ENCODE measurements around the gene ATAD2B.
"Not testable (repeated sequence)": the region's sequence is repeated elsewhere in the genome, so short reads cannot be mapped to it uniquely, and the experiment has no call there.

ATAD2B gene

GRCh38 chr2:23789012-23789411 is 137.9 kb downstream of the ATAD2B start:
- DNase-seq (ENCODE audit: low read depth in 3 of 3) = no peak

GRCh38 chr2:23788100-23788499 is 138.8 kb downstream of the ATAD2B start:
- no peak for DNase-seq (ENCODE audit: low read depth in 3 of 3)

GRCh38 chr2:23784971-23785370 is 142.0 kb downstream of the ATAD2B start:
- DNase-seq (ENCODE audit: low read depth in 3 of 3) = no peak

GRCh38 chr2:23782646-23783045 is 144.3 kb downstream of the ATAD2B start:
- no peak for DNase-seq (ENCODE audit: low read depth in 3 of 3)

- DNase-seq (ENCODE audit: low read depth in 3 of 3) = no peak
Measured at GRCh38 chr2:23782126-23782525, 144.8 kb downstream of the ATAD2B start.

GRCh38 chr2:23780465-23780864 is 146.5 kb downstream of the ATAD2B start:
- not testable (repeated sequence) for DNase-seq (ENCODE audit: low read depth in 3 of 3)

- no peak for DNase-seq (ENCODE audit: low read depth in 3 of 3)
Measured at GRCh38 chr2:23777826-23778225, 149.1 kb downstream of the ATAD2B start.

GRCh38 chr2:23776021-23776420 is 150.9 kb downstream of the ATAD2B start:
- no peak for DNase-seq (ENCODE audit: low read depth in 3 of 3)

GRCh38 chr2:23772684-23773083 is 154.2 kb downstream of the ATAD2B start:
- DNase-seq (ENCODE audit: low read depth in 3 of 3) = no peak

- DNase-seq (ENCODE audit: low read depth in 3 of 3) = no peak
Measured at GRCh38 chr2:23772056-23772455, 154.9 kb downstream of the ATAD2B start.

- no peak for DNase-seq (ENCODE audit: low read depth in 3 of 3)
Measured at GRCh38 chr2:23769364-23769763, 157.6 kb downstream of the ATAD2B start.

GRCh38 chr2:23767876-23768621 is 158.9 kb downstream of the ATAD2B start:
- no peak for DNase-seq (ENCODE audit: low read depth in 3 of 3)

- no peak for DNase-seq (ENCODE audit: low read depth in 3 of 3)
Measured at GRCh38 chr2:23762141-23762540, 164.8 kb downstream of the ATAD2B start.

GRCh38 chr2:23761638-23762037 is 165.3 kb downstream of the ATAD2B start:
- no peak for DNase-seq (ENCODE audit: low read depth in 3 of 3)

- no peak for DNase-seq (ENCODE audit: low read depth in 3 of 3)
Measured at GRCh38 chr2:23760736-23761135, 166.2 kb downstream of the ATAD2B start.

- no peak for DNase-seq (ENCODE audit: low read depth in 3 of 3)
Measured at GRCh38 chr2:23757686-23758433, 169.1 kb downstream of the ATAD2B start.

- no peak for DNase-seq (ENCODE audit: low read depth in 3 of 3)
Measured at GRCh38 chr2:23756593-23757292, 170.2 kb downstream of the ATAD2B start.

- no peak for DNase-seq (ENCODE audit: low read depth in 3 of 3)
Measured at GRCh38 chr2:23754970-23755369, 172.0 kb downstream of the ATAD2B start.

- no peak for DNase-seq (ENCODE audit: low read depth in 3 of 3)
Measured at GRCh38 chr2:23753291-23754010, 173.5 kb downstream of the ATAD2B start.

GRCh38 chr2:23751747-23752265 is 175.1 kb downstream of the ATAD2B start:
- DNase-seq (ENCODE audit: low read depth in 3 of 3) = no peak

GRCh38 chr2:23746141-23746863 is 180.6 kb downstream of the ATAD2B start:
- no peak for DNase-seq (ENCODE audit: low read depth in 3 of 3)

Data from stimulated activated CD4-positive, alpha-beta T cell treated with anti-CD3 and anti-CD28 coated beads, TNF-alpha, amount 100 ng/mL, for 24 hours (primary cell).